H9 (cell line): ENCODE results near the gene IL3. TPM values are rescaled to one million over a fixed set of nuclear protein-coding genes. Genes with fewer than 3 reads are reported as not detected.

Source experiments
- DNase-seq: peaks from one replicate; pipeline ENCODE4 v3.0.0-alpha.2; 2017
- H2AFZ ChIP-seq: one replicate; pipeline ENCODE4 v1.6.1; 2013; ENCODE audit warnings: mild to moderate bottlenecking, low read length, control low read depth, moderate library complexity
- H2AK5ac ChIP-seq: 2 replicates; pipeline ENCODE4 v1.6.1; 2013; ENCODE audit warnings: low read length, control low read depth, mixed read lengths; ENCODE audit not compliant: insufficient read length
- H2BK120ac ChIP-seq: one replicate; pipeline ENCODE4 v1.6.1; 2013; ENCODE audit warnings: low read depth, mild to moderate bottlenecking, low read length, control low read depth, inconsistent platforms; ENCODE audit not compliant: poor library complexity, severe bottlenecking
- H2BK12ac ChIP-seq: 2 replicates; pipeline ENCODE4 v1.6.1; 2013; ENCODE audit warnings: low read length, control low read depth, mixed read lengths, low read depth; ENCODE audit not compliant: insufficient read length
- H2BK15ac ChIP-seq: 2 replicates; pipeline ENCODE4 v1.6.1; 2013; ENCODE audit warnings: low read depth, low read length, control low read depth
- H2BK20ac ChIP-seq: one replicate; pipeline ENCODE4 v1.6.1; 2013; ENCODE audit warnings: low read depth, mild to moderate bottlenecking, low read length, control low read depth, inconsistent platforms; ENCODE audit not compliant: poor library complexity, severe bottlenecking
- H2BK5ac ChIP-seq: 2 replicates; pipeline ENCODE4 v1.6.1; 2013; ENCODE audit warnings: low read length, control low read depth, mixed read lengths; ENCODE audit not compliant: insufficient read length
- H3K14ac ChIP-seq: 2 replicates; pipeline ENCODE4 v1.6.1; 2013; ENCODE audit warnings: low read length, control low read depth; ENCODE audit not compliant: insufficient read depth
- H3K18ac ChIP-seq: 2 replicates; pipeline ENCODE4 v1.6.1; 2013; ENCODE audit warnings: low read depth, mild to moderate bottlenecking, mixed read lengths, low read length, control low read depth; ENCODE audit not compliant: insufficient read length
- H3K23ac ChIP-seq: 2 replicates; pipeline ENCODE4 v1.6.1; 2013; ENCODE audit warnings: low read length, control low read depth, mixed read lengths, low read depth; ENCODE audit not compliant: insufficient read length
- H3K23me2 ChIP-seq: 2 replicates; pipeline ENCODE4 v1.6.1; 2013; ENCODE audit warnings: low read depth, mild to moderate bottlenecking, mixed read lengths, low read length, control low read depth; ENCODE audit not compliant: insufficient read length, poor library complexity, severe bottlenecking
- H3K27ac ChIP-seq: 2 replicates; pipeline ENCODE4 v1.5.1; 2013; ENCODE audit warnings: low read length, control low read depth, mixed read lengths, low read depth; ENCODE audit not compliant: insufficient read length
- H3K27me3 ChIP-seq: 2 replicates; pipeline ENCODE4 v1.6.1; 2013; ENCODE audit warnings: low read length, control low read depth, inconsistent platforms; ENCODE audit not compliant: insufficient read depth
- H3K4ac ChIP-seq: 2 replicates; pipeline ENCODE4 v1.6.1; 2013; ENCODE audit warnings: low read depth, mild to moderate bottlenecking, control low read depth, inconsistent platforms, low read length, moderate library complexity
- H3K4me1 ChIP-seq: 2 replicates; pipeline ENCODE4 v1.6.1; 2013; ENCODE audit warnings: low read length, control low read depth, inconsistent platforms; ENCODE audit not compliant: insufficient read depth
- H3K4me2 ChIP-seq: 2 replicates; pipeline ENCODE4 v1.6.1; 2013; ENCODE audit warnings: low read length, control low read depth, mixed read lengths; ENCODE audit not compliant: insufficient read length, insufficient read depth
- H3K56ac ChIP-seq: 2 replicates; pipeline ENCODE4 v1.6.1; 2013; ENCODE audit warnings: low read depth, mild to moderate bottlenecking, mixed read lengths, low read length, control low read depth; ENCODE audit not compliant: insufficient read length
- H3K79me1 ChIP-seq: 2 replicates; pipeline ENCODE4 v1.6.1; 2013; ENCODE audit warnings: low read depth, mild to moderate bottlenecking, moderate library complexity, low read length, control low read depth, inconsistent platforms; ENCODE audit not compliant: insufficient read depth, poor library complexity, severe bottlenecking
- H3K79me2 ChIP-seq: 2 replicates; pipeline ENCODE4 v1.6.1; 2013; ENCODE audit warnings: low read length, control low read depth, inconsistent platforms; ENCODE audit not compliant: insufficient read depth
- H3K9ac ChIP-seq: 2 replicates; pipeline ENCODE4 v1.6.1; 2013; ENCODE audit warnings: low read length, control low read depth, mixed read lengths; ENCODE audit not compliant: insufficient read length; ENCODE audit errors: extremely low read depth
- H3K9me3 ChIP-seq: one replicate; pipeline ENCODE4 v1.6.1; 2013; ENCODE audit warnings: low read depth, low read length, inconsistent platforms; ENCODE audit not compliant: control insufficient read depth
- H3T11ph ChIP-seq: one replicate; pipeline ENCODE4 v1.6.1; 2013; ENCODE audit warnings: mild to moderate bottlenecking, low read length, control low read depth, inconsistent platforms
- H4K20me1 ChIP-seq: one replicate; pipeline ENCODE4 v1.6.1; 2013; ENCODE audit not compliant: control insufficient read depth, insufficient read length, insufficient read depth
- H4K5ac ChIP-seq: 2 replicates; pipeline ENCODE4 v1.6.1; 2013; ENCODE audit warnings: low read depth, mild to moderate bottlenecking, mixed read lengths, low read length, control low read depth; ENCODE audit not compliant: insufficient read length
- H4K8ac ChIP-seq: replicated peaks from 2 replicates; pipeline ENCODE4 v1.6.1; 2013; ENCODE audit warnings: low read length, control low read depth, mixed read lengths, low read depth; ENCODE audit not compliant: insufficient read length
- H4K91ac ChIP-seq: 2 replicates; pipeline ENCODE4 v1.6.1; 2013; ENCODE audit warnings: low read depth, mild to moderate bottlenecking, moderate library complexity, mixed read lengths, low read length, control low read depth; ENCODE audit not compliant: insufficient read length
- H3K27ac Mint-ChIP-seq, 3 experiments: 2 replicates in 2 of 3; 3 replicates in 1 of 3; pipeline ENCODE4 v1.8.0; 2020 to 2021; ENCODE audit warnings: mixed read lengths in 3 of 3, mild to moderate bottlenecking in 1 of 3, moderate library complexity in 1 of 3
- H3K27me3 Mint-ChIP-seq: 2 replicates; pipeline ENCODE4 v1.8.0; 2021; ENCODE audit warnings: low read depth, mild to moderate bottlenecking, moderate library complexity, mixed read lengths
- H3K36me3 Mint-ChIP-seq, 3 experiments: 2 replicates in 2 of 3; 3 replicates in 1 of 3; pipeline ENCODE4 v1.8.0; 2020 to 2021; ENCODE audit warnings: low read depth in 3 of 3, mixed read lengths in 3 of 3; ENCODE audit not compliant: insufficient read depth in 1 of 3
- H3K4me1 Mint-ChIP-seq, 2 experiments: 2 replicates each; pipeline ENCODE4 v1.8.0; 2020; ENCODE audit warnings: mixed read lengths in 2 of 2
- H3K4me3 Mint-ChIP-seq, 2 experiments: 2 replicates in 1 of 2; 3 replicates in 1 of 2; pipeline ENCODE4 v1.8.0; 2020 to 2021; ENCODE audit warnings: mild to moderate bottlenecking in 2 of 2, mixed read lengths in 2 of 2, moderate library complexity in 1 of 2
- H3K9me3 Mint-ChIP-seq, 2 experiments: 2 replicates in 1 of 2; 3 replicates in 1 of 2; pipeline ENCODE4 v1.8.0; 2020; ENCODE audit warnings: mild to moderate bottlenecking in 2 of 2, mixed read lengths in 2 of 2, moderate library complexity in 1 of 2
- CTCF ChIP-seq: fragments of 200-600 bp; sonication (generic); conservative IDR thresholded peaks from 3 replicates; pipeline ENCODE4 v1.8.0; 2021; ENCODE audit warnings: antibody characterized with exemption, mild to moderate bottlenecking
- WGBS: extraction: QIAGEN DNeasy Blood & Tissue Kit; methylation state at CpG from one replicate; pipeline ENCODE4 v1.1.7; 2013; ENCODE audit warnings: missing lambda C conversion rate, low lambda C conversion rate, mixed read lengths; ENCODE audit not compliant: insufficient read length; ENCODE audit errors: extremely low coverage; 5-methylcytosine and 5-hydroxymethylcytosine counted together
- total RNA-seq: library from RNA; stranded (reverse); gene quantifications from 2 replicates; pipeline ENCODE4 v1.2.1, GENCODE V29; 2021

IL3 gene
- total RNA-seq, 1 experiment from 2014 or later: not detected

- Histone ChIP-seq H3K23me2 (no peaks in the 10 kb centered on the region), H3K18ac (no peak overlapping the region), H3K56ac (no peak overlapping the region), H3K79me2 (no peaks in the 10 kb centered on the region), H3K27ac (no peak overlapping the region), H2BK12ac (no peak overlapping the region), H3K79me1 (no peaks in the 10 kb centered on the region), H3K4ac (no peak overlapping the region), H2BK5ac (no peak overlapping the region), H4K8ac (no peak overlapping the region), H3K14ac (no peak overlapping the region), H3K4me2 (no peak overlapping the region), H4K5ac (no peak overlapping the region), H3K4me1 (no peaks in the 10 kb centered on the region), H2BK120ac (no peak overlapping the region), H3K27me3 (no peaks in the 10 kb centered on the region), H4K20me1 (no peaks in the 10 kb centered on the region), H2AFZ (no peak overlapping the region), H3K9me3 (no peaks in the 10 kb centered on the region), H3K23ac (no peak overlapping the region), H2BK15ac (no peak overlapping the region), H2AK5ac (no peak overlapping the region), H3T11ph (no peak overlapping the region), H3K9ac (no peak overlapping the region), H2BK20ac (no peak overlapping the region), H4K91ac (no peak overlapping the region)
- Mint-ChIP-seq H3K27ac (0 out of 7 replicates have a peak overlapping the region, but pooled peaks of 1 of the 3 experiments have one; percentile 15), H3K27me3 (no peaks in the 10 kb centered on the region; the same call in none of the 2 replicates), H3K9me3 (no peaks in the 10 kb centered on the region; a peak in 1 of 5 replicates), H3K4me3 (no peak overlapping the region), H3K36me3 (no peaks in the 10 kb centered on the region), H3K4me1 (peaks cover 0 to 4% of the 10 kb centered on the region in 2 experiments; a peak in 2 of 4 replicates)
- TF ChIP-seq CTCF: no peak
- WGBS: no CpG with 5 or more reads among the region's 4 CpGs
- DNase-seq: no peak
These were observed 6.4 kb downstream of the IL3 start for GRCh38 chr5:132066871-132067270.
